ENCODE measurements around the gene CFDP1. TPM values are rescaled to one million over a fixed set of nuclear protein-coding genes. Genes with fewer than 3 reads are reported as not detected.

The CFDP1 gene
- total and polyA plus RNA-seq, 10 donors: 56.1 to 222 (median 108) TPM

GRCh38 chr16:75308011-75308410, 125.3 kb downstream of the CFDP1 start:
- intact Hi-C loops (cut with DNase I; ENCODE audit: low total_unique reads): no loop called here
- peaks cover 0 to 43% (median 19%) of the 10 kb centered on the region in 6 donors for H3K4me1 ChIP-seq

GRCh38 chr16:75307506-75307905, 125.8 kb downstream of the CFDP1 start:
- Histone ChIP-seq H3K36me3 (peaks cover 0 to 34% (median 9%) of the 10 kb centered on the region in 6 donors), H3K4me1 (peaks cover 0 to 45% (median 19%) of the 10 kb centered on the region in 6 donors), H3K27ac (peak overlapping the region in 4 of 8 donors; percentile 58 to 86 (median 82)), H3K9me3 (no peaks in the 10 kb centered on the region), H3K4me3 (no peak overlapping the region), H3K27me3 (replicated peaks in 1 of 7) (no peaks in the 10 kb centered on the region)
- no peak for DNase-seq
- TF ChIP-seq POLR2AphosphoS5 (IDR thresholded peaks at IDR 0.05): no peak
- no peak for TF ChIP-seq POLR2A (IDR thresholded peaks at IDR 0.05)
- TF ChIP-seq CTCF (IDR thresholded peaks at IDR 0.05 in 8 of 11, conservative IDR thresholded peaks at IDR 0.05 in 3 of 11): no peak
- 85 to 95% (median 89%) methylated on average over 3 of the region's 3 CpGs for WGBS, 5 donors
- intact Hi-C loops (cut with DNase I; ENCODE audit: low total_unique reads): no loop called here

More at GRCh38 chr16:75308011-75308410, 125.3 kb downstream of the CFDP1 start:
- H3K27ac ChIP-seq: no peak overlapping the region
- H3K36me3 ChIP-seq: peaks cover 0 to 33% (median 9%) of the 10 kb centered on the region in 6 donors
- no peaks in the 10 kb centered on the region for H3K9me3 ChIP-seq
- H3K4me3 ChIP-seq: no peak overlapping the region
- WGBS, 5 donors: 83 to 91% (median 87%) methylated on average over 3 of the region's 3 CpGs
- no peaks in the 10 kb centered on the region for H3K27me3 ChIP-seq (replicated peaks in 1 of 7)
- no peak for DNase-seq
- TF ChIP-seq POLR2AphosphoS5 (IDR thresholded peaks at IDR 0.05) (no peak), CTCF (IDR thresholded peaks at IDR 0.05 in 8 of 11, conservative IDR thresholded peaks at IDR 0.05 in 3 of 11) (no peak), POLR2A (IDR thresholded peaks at IDR 0.05) (no peak)

- H3K36me3 ChIP-seq: peaks cover 0 to 47% (median 10%) of the 10 kb centered on the region in 6 donors
- peaks cover 0 to 49% (median 16%) of the 10 kb centered on the region in 6 donors for H3K4me1 ChIP-seq
- 69 to 80% (median 73%) methylated on average over 9 of the region's 9 CpGs for WGBS, 5 donors
- no peaks in the 10 kb centered on the region for H3K9me3 ChIP-seq
- H3K27me3 ChIP-seq (replicated peaks in 1 of 7): no peaks in the 10 kb centered on the region
- peak overlapping the region; percentile 51 to 86 (median 80) for H3K27ac ChIP-seq
- DNase-seq: no peak
- intact Hi-C loops (cut with DNase I; ENCODE audit: low total_unique reads): no loop called here
- peak overlapping the region in 6 of 8 donors; percentile 10 to 56 (median 19) for H3K4me3 ChIP-seq
- TF ChIP-seq CTCF (IDR thresholded peaks at IDR 0.05 in 8 of 11, conservative IDR thresholded peaks at IDR 0.05 in 3 of 11) (no peak), POLR2AphosphoS5 (IDR thresholded peaks at IDR 0.05) (peak in 2 of 3 donors; percentile 80 to 87), POLR2A (IDR thresholded peaks at IDR 0.05) (peak in 1 of 3 donors; percentile 55)
Measured at GRCh38 chr16:75306099-75306762, 127.1 kb downstream of the CFDP1 start.

GRCh38 chr16:75305364-75306098, 127.8 kb downstream of the CFDP1 start:
- Histone ChIP-seq H3K36me3 (peaks cover 0 to 54% (median 17%) of the 10 kb centered on the region in 6 donors), H3K27ac (peak overlapping the region; percentile 51 to 86 (median 80)), H3K4me3 (peak overlapping the region in 6 of 8 donors; percentile 10 to 56 (median 19)), H3K27me3 (replicated peaks in 1 of 7) (no peaks in the 10 kb centered on the region), H3K9me3 (no peaks in the 10 kb centered on the region), H3K4me1 (peaks cover 0 to 48% (median 15%) of the 10 kb centered on the region in 6 donors)
- TF ChIP-seq POLR2AphosphoS5 (IDR thresholded peaks at IDR 0.05) (peak in 2 of 3 donors; percentile 65 to 66), POLR2A (IDR thresholded peaks at IDR 0.05) (no peak)
- DNase-seq: no peak
- intact Hi-C loops (cut with DNase I; ENCODE audit: low total_unique reads): no loop called here
- WGBS, 5 donors: 35 to 54% (median 44%) methylated on average over 8 of the region's 8 CpGs

Measured in spleen (tissue), 11 donors.